Endothelial cell of umbilical vein (primary cell): ENCODE results near the gene TNPO3.
"Not testable (repeated sequence)": the region's sequence is repeated elsewhere in the genome, so short reads cannot be mapped to it uniquely, and the experiment has no call there.

Experiments used
- CTCF ChIP-seq, 2 donors: IDR thresholded peaks; 1 replicate in 1 of 2; 2 replicates in 1 of 2; pipeline ENCODE4 v1.5.1; 2011; ENCODE audit warnings: low read length in 2 of 2, mild to moderate bottlenecking in 2 of 2, moderate library complexity in 2 of 2, control low read depth in 1 of 2, inconsistent platforms in 1 of 2, low read depth in 1 of 2; ENCODE audit not compliant: insufficient read depth in 1 of 2; ENCODE audit errors: extremely low read depth in 1 of 2
- POLR2A ChIP-seq: IDR thresholded peaks from 2 replicates; pipeline ENCODE4 v1.6.1; 2012; ENCODE audit warnings: low read depth, mild to moderate bottlenecking, control low read depth, low read length

DNA sequence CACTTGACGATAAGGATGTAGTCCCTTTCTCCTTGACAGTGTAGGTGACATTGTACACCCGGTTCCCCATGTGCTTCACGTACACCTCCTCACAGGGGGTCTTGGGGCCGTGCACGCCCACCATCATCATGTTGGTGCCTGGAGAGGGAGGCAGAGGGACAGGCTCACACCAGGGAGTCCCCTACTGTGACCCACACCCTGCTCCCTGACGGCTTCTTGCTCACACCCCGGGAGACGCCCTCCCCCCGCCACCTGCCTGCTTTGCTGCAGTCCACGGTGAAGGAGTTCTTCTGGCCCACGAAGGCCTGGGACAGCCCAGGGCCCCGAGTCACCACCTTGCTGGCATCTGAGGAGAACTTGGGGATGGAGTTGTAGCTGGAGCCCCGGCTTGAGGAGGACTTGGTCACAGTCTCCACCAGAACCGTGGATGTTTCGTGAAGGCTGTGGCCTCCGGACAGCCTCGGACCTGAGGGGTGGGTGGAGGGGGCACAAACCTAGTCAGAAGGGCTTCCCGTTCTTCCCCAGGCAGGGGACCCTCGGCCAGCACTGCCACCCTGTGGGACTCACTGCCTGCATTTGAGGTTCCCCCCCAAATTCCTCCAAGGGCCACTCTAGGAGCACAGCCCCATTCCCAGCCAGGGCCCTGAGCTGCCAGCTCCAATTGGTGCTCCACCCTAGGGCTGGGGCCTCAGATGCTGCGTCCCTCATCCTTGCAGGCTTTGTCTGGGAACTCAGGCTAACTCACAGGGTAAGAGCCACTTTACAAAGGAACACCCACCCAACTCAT lies 142.0 kb downstream of the TNPO3 start:
- TF ChIP-seq CTCF (IDR thresholded peaks at IDR 0.05; ENCODE audit: extremely low read depth in 1 of 2, insufficient read depth in 1 of 2, low read depth in 1 of 2, low read length in 2 of 2); POLR2A: not testable (repeated sequence)
